AG10803 (cell line): Measurements from ENCODE around the gene SHD.

Source experiments
- DNase-seq: peaks from one replicate; pipeline ENCODE4 v3.0.0; 2010; ENCODE audit warnings: low read depth
- H3K4me3 ChIP-seq: 2 replicates; pipeline ENCODE4 v1.5.1; 2011; ENCODE audit warnings: mild to moderate bottlenecking, low read length, control low read depth
- TF ChIP-seq, protein P1 (sequence below): conservative IDR thresholded peaks from 2 replicates; pipeline ENCODE4 v1.5.1; 2011; ENCODE audit warnings: mild to moderate bottlenecking, low read length, control low read depth, inconsistent platforms

Gene SHD

DNA sequence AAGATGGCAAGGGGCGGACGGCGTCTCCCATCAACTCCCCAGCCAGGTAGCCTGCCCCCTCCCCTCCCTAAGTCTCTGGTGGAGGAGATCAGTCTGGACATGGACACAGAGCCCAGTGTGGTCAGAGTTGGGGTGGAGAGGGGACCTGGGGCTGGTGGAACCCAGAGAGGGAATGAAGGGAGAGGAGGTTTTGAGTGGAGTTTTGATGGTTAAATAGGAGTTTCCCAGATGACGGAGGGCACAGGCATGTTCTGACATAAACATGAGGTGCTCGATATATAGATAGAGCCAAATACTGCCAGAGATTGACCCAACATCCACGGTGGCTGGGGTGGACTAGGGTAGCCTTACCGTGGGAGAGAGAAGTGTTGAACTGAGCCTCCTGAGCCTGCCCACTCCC lies 39.4 kb downstream of the SHD start:
- no peak for DNase-seq
- TF ChIP-seq, protein P1, sequence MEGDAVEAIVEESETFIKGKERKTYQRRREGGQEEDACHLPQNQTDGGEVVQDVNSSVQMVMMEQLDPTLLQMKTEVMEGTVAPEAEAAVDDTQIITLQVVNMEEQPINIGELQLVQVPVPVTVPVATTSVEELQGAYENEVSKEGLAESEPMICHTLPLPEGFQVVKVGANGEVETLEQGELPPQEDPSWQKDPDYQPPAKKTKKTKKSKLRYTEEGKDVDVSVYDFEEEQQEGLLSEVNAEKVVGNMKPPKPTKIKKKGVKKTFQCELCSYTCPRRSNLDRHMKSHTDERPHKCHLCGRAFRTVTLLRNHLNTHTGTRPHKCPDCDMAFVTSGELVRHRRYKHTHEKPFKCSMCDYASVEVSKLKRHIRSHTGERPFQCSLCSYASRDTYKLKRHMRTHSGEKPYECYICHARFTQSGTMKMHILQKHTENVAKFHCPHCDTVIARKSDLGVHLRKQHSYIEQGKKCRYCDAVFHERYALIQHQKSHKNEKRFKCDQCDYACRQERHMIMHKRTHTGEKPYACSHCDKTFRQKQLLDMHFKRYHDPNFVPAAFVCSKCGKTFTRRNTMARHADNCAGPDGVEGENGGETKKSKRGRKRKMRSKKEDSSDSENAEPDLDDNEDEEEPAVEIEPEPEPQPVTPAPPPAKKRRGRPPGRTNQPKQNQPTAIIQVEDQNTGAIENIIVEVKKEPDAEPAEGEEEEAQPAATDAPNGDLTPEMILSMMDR: no peak
- no peak overlapping the region for H3K4me3 ChIP-seq

DNA sequence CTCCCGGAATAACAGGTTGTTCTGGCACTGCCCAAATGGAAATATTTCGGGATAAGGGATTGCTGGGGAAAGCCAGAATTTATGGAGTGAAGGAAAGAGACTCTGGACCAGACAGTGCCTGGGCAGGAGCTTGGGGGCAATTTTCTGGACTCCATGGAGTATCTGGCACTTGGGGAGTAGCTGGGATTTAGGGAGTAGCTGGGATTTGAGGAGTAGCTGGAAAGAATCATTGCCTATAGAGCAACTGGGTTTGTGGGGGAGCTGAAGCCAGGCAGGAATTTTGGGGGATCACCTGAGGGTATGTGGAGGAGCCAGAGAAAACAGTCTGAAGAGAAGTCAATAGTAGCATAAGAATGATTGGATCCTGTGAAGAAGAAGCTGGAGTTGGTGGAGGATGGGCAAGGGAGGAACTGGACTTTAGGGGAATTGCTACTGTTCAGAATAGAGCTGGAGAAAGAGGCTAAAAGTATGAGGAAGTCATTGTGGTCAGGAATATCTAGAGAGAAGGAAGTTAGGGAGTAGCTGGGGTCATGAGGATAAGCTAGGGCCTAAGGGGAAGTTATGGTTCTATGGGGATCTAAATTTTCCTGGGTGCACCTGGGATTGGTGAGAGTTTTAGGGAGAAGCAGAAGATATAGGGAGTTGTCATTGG lies 40.1 kb downstream of the SHD start:
- DNase-seq: no peak
- H3K4me3 ChIP-seq: no peak overlapping the region
- TF ChIP-seq, protein P1: no peak

GRCh38 chr19:4320419-4320818 lies 41.4 kb downstream of the SHD start:
- no peak overlapping the region for H3K4me3 ChIP-seq
- TF ChIP-seq, protein P1: no peak
- no peak for DNase-seq

- no peak overlapping the region for H3K4me3 ChIP-seq
- TF ChIP-seq, protein P1: no peak
- no peak for DNase-seq
These were observed 44.0 kb downstream of the SHD start for GRCh38 chr19:4322942-4323665.

- TF ChIP-seq, protein P1: no peak
- no peak overlapping the region for H3K4me3 ChIP-seq
- DNase-seq: no peak
These were observed 44.6 kb downstream of the SHD start for GRCh38 chr19:4323692-4324091.

- no peak overlapping the region for H3K4me3 ChIP-seq
- no peak for DNase-seq
- TF ChIP-seq, protein P1: no peak
These were observed 45.2 kb downstream of the SHD start for GRCh38 chr19:4324228-4324627.
